Neural progenitor cell (in vitro differentiated cells): Measurements from ENCODE around the gene IL17A.

ENCODE experiments used
- CTCF ChIP-seq: fragments of 200-600 bp; sonication (generic); IDR thresholded peaks from 2 replicates; pipeline ENCODE4 v1.5.1; 2017; ENCODE audit warnings: antibody characterized with exemption, mild to moderate bottlenecking
- EZH2 ChIP-seq: fragments of 200-600 bp; sonication (generic); IDR thresholded peaks from 2 replicates; pipeline ENCODE4 v1.6.1; 2017; ENCODE audit warnings: antibody characterized with exemption, mild to moderate bottlenecking, moderate library complexity

GRCh38 chr6:52221302-52221701 lies 35.1 kb downstream of the IL17A start:
- TF ChIP-seq CTCF (no peak), EZH2 (no peak)
